HUES48 (cell line): ENCODE data around the gene ENPP3.
A peak's percentile ranks its signal among the peaks of the same experiment; 100 is the strongest.
"Not testable (repeated sequence)": the region's sequence is repeated elsewhere in the genome, so short reads cannot be mapped to it uniquely, and the experiment has no call there.

Experiments
- H3K27ac ChIP-seq: one replicate; pipeline ENCODE4 v1.7.0; 2013; ENCODE audit warnings: low read depth, low read length, inconsistent platforms
- H3K27me3 ChIP-seq: 2 replicates; pipeline ENCODE4 v1.6.1; 2013; ENCODE audit warnings: mild to moderate bottlenecking, low read length; ENCODE audit not compliant: control insufficient read depth, insufficient read depth
- H3K36me3 ChIP-seq: 2 replicates; pipeline ENCODE4 v1.6.1; 2013; ENCODE audit warnings: low read length; ENCODE audit not compliant: control insufficient read depth, insufficient read depth
- H3K4me1 ChIP-seq: 2 replicates; pipeline ENCODE4 v1.6.1; 2013; ENCODE audit warnings: mild to moderate bottlenecking, low read length; ENCODE audit not compliant: control insufficient read depth, insufficient read depth
- H3K4me3 ChIP-seq: 2 replicates; pipeline ENCODE4 v1.5.1; 2013; ENCODE audit warnings: mild to moderate bottlenecking, low read depth, low read length
- H3K9ac ChIP-seq: 2 replicates; pipeline ENCODE4 v1.6.1; 2013; ENCODE audit warnings: mild to moderate bottlenecking, low read depth, low read length, moderate library complexity
- H3K9me3 ChIP-seq: 2 replicates; pipeline ENCODE4 v1.6.1; 2013; ENCODE audit warnings: low read length; ENCODE audit not compliant: control insufficient read depth, insufficient read depth

ENPP3 gene

GRCh38 chr6:131710917-131711316 is 73.8 kb downstream of the ENPP3 start, which contains the start of gene CTAGE9:
Gene CTAGE9 (minus strand): TSS chr6:131711017. CDS start chr6:131711017, 0 bp downstream.
- H3K9ac ChIP-seq, H3K27ac ChIP-seq, H3K36me3 ChIP-seq, H3K4me1 ChIP-seq, H3K4me3 ChIP-seq, H3K27me3 ChIP-seq, H3K9me3 ChIP-seq: not testable (repeated sequence)

- H3K27ac ChIP-seq, H3K9ac ChIP-seq, H3K4me1 ChIP-seq, H3K27me3 ChIP-seq, H3K4me3 ChIP-seq, H3K9me3 ChIP-seq, H3K36me3 ChIP-seq: not testable (repeated sequence)
Observed at GRCh38 chr6:131715567-131715966, 78.5 kb downstream of the ENPP3 start.

- Histone ChIP-seq H3K9ac (no peak overlapping the region), H3K27me3 (no peaks in the 10 kb centered on the region), H3K4me3 (no peak overlapping the region), H3K36me3 (no peaks in the 10 kb centered on the region), H3K27ac (no peak overlapping the region), H3K9me3 (no peaks in the 10 kb centered on the region), H3K4me1 (no peaks in the 10 kb centered on the region)
Observed at GRCh38 chr6:131717836-131718542, 80.9 kb downstream of the ENPP3 start.

- Histone ChIP-seq H3K27ac (no peak overlapping the region), H3K4me3 (no peak overlapping the region), H3K9ac (no peak overlapping the region), H3K4me1 (peaks cover 7% of the 10 kb centered on the region), H3K36me3 (no peaks in the 10 kb centered on the region), H3K27me3 (no peaks in the 10 kb centered on the region), H3K9me3 (no peaks in the 10 kb centered on the region)
Observed at GRCh38 chr6:131721161-131721560, 84.1 kb downstream of the ENPP3 start.

- Histone ChIP-seq H3K4me3 (no peak overlapping the region), H3K27me3 (no peaks in the 10 kb centered on the region), H3K27ac (peak overlapping the region; percentile 14), H3K36me3 (no peaks in the 10 kb centered on the region), H3K9ac (no peak overlapping the region), H3K9me3 (no peaks in the 10 kb centered on the region), H3K4me1 (peaks cover 7% of the 10 kb centered on the region)
Observed at GRCh38 chr6:131724114-131724513, 87.0 kb downstream of the ENPP3 start.

GRCh38 chr6:131727467-131727866 is 90.4 kb downstream of the ENPP3 start:
- H3K4me1 ChIP-seq, result peaks cover 7% of the 10 kb centered on the region
- no peaks in the 10 kb centered on the region for H3K9me3 ChIP-seq
- no peaks in the 10 kb centered on the region for H3K27me3 ChIP-seq
- no peaks in the 10 kb centered on the region for H3K36me3 ChIP-seq
- no peak overlapping the region for H3K9ac ChIP-seq
- no peak overlapping the region for H3K27ac ChIP-seq
- no peak overlapping the region for H3K4me3 ChIP-seq

GRCh38 chr6:131727868-131728267 is 90.8 kb downstream of the ENPP3 start:
- H3K27ac ChIP-seq, result no peak overlapping the region
- no peaks in the 10 kb centered on the region for H3K9me3 ChIP-seq
- H3K9ac ChIP-seq, result no peak overlapping the region
- no peaks in the 10 kb centered on the region for H3K36me3 ChIP-seq
- H3K4me3 ChIP-seq, result no peak overlapping the region
- H3K4me1 ChIP-seq, result peaks cover 7% of the 10 kb centered on the region
- no peaks in the 10 kb centered on the region for H3K27me3 ChIP-seq

- Histone ChIP-seq H3K27me3 (no peaks in the 10 kb centered on the region), H3K9ac (no peak overlapping the region), H3K4me1 (peaks cover 7% of the 10 kb centered on the region), H3K4me3 (no peak overlapping the region), H3K27ac (no peak overlapping the region), H3K36me3 (no peaks in the 10 kb centered on the region), H3K9me3 (no peaks in the 10 kb centered on the region)
Observed at GRCh38 chr6:131728296-131728939, 91.3 kb downstream of the ENPP3 start.

GRCh38 chr6:131729550-131729949 is 92.4 kb downstream of the ENPP3 start:
- H3K9ac ChIP-seq, result no peak overlapping the region
- no peak overlapping the region for H3K27ac ChIP-seq
- H3K36me3 ChIP-seq, result no peaks in the 10 kb centered on the region
- no peaks in the 10 kb centered on the region for H3K27me3 ChIP-seq
- no peaks in the 10 kb centered on the region for H3K9me3 ChIP-seq
- no peaks in the 10 kb centered on the region for H3K4me1 ChIP-seq
- H3K4me3 ChIP-seq, result no peak overlapping the region

- Histone ChIP-seq H3K27me3 (no peaks in the 10 kb centered on the region), H3K9ac (no peak overlapping the region), H3K4me3 (no peak overlapping the region), H3K4me1 (no peaks in the 10 kb centered on the region), H3K27ac (no peak overlapping the region), H3K36me3 (no peaks in the 10 kb centered on the region), H3K9me3 (no peaks in the 10 kb centered on the region)
Observed at GRCh38 chr6:131730264-131730663, 93.2 kb downstream of the ENPP3 start.

- H3K4me1 ChIP-seq, result no peaks in the 10 kb centered on the region
- H3K27me3 ChIP-seq, result no peaks in the 10 kb centered on the region
- H3K4me3 ChIP-seq, result no peak overlapping the region
- H3K9me3 ChIP-seq, result no peaks in the 10 kb centered on the region
- H3K9ac ChIP-seq, result no peak overlapping the region
- no peaks in the 10 kb centered on the region for H3K36me3 ChIP-seq
- no peak overlapping the region for H3K27ac ChIP-seq
Observed at GRCh38 chr6:131731224-131731623, 94.1 kb downstream of the ENPP3 start.
